Gastroesophageal sphincter (tissue), 3 donors: ENCODE results near the gene SPATA2L.

Experiments
- CTCF ChIP-seq, 4 experiments: fragments of 200-600 bp in 2 of 4; fragments of 450-650 bp in 2 of 4; sonication (generic) in 1 of 4; IDR thresholded peaks; one replicate each; pipeline ENCODE4 v1.5.1; 2017 to 2019; ENCODE audit warnings: antibody characterized with exemption in 4 of 4, mild to moderate bottlenecking in 2 of 4, moderate library complexity in 2 of 4
- EP300 ChIP-seq: sonication (generic); formaldehyde crosslinking; IDR thresholded peaks from one replicate; pipeline ENCODE4 v1.6.1; 2017; ENCODE audit warnings: antibody characterized with exemption, mild to moderate bottlenecking
- POLR2A ChIP-seq, 2 donors: fragments of 450-650 bp; IDR thresholded peaks; one replicate each; pipeline ENCODE4 v1.6.1; 2017; ENCODE audit warnings: antibody characterized with exemption in 2 of 2, mild to moderate bottlenecking in 2 of 2, moderate library complexity in 1 of 2
- POLR2AphosphoS5 ChIP-seq: sonication (generic); formaldehyde crosslinking; IDR thresholded peaks from one replicate; pipeline ENCODE4 v1.6.1; 2017; ENCODE audit warnings: antibody characterized with exemption

GRCh38 chr16:89706518-89707260 is 5.2 kb upstream of the SPATA2L start:
- TF ChIP-seq POLR2AphosphoS5 = no peak
- TF ChIP-seq EP300 = no peak
- TF ChIP-seq POLR2A (IDR thresholded peaks at IDR 0.05) = no peak
- no peak for TF ChIP-seq CTCF (IDR thresholded peaks at IDR 0.05)
